GM19324 (cell line): ENCODE measurements around the gene ARHGDIA.

ENCODE experiments used
- ATAC-seq: cut with Tn5 transposase; IDR thresholded peaks from one replicate; pipeline ENCODE4 v1.9.1; 2021; ENCODE audit warnings: mild to moderate bottlenecking, moderate library complexity; ENCODE audit not compliant: unreplicated experiment, low FRiP score

The ARHGDIA gene

GRCh38 chr17:81870981-81871386 is at the start of gene ARHGDIA:
Gene ARHGDIA, minus strand, starts transcription at chr17:81871337. Its CDS starts 1,407 bp downstream, at chr17:81869930.
- ATAC-seq = peak; percentile 28

- ATAC-seq = no peak
Observed at GRCh38 chr17:81918832-81919545, 47.9 kb upstream of the ARHGDIA start.

- peak; percentile 13 for ATAC-seq
Observed at GRCh38 chr17:81918333-81918669, 47.2 kb upstream of the ARHGDIA start.

- ATAC-seq = peak; percentile 66
Observed at GRCh38 chr17:81917565-81918332, 46.6 kb upstream of the ARHGDIA start, which contains the start of gene SIRT7. Gene SIRT7, minus strand, starts transcription at chr17:81918176. Its CDS starts 45 bp downstream, at chr17:81918131.

GRCh38 chr17:81916234-81917001 is 45.3 kb upstream of the ARHGDIA start:
- ATAC-seq = no peak

GRCh38 chr17:81915331-81915730 is 44.2 kb upstream of the ARHGDIA start:
- no peak for ATAC-seq

GRCh38 chr17:81914103-81914850 is 43.1 kb upstream of the ARHGDIA start:
- ATAC-seq = no peak

- no peak for ATAC-seq
Observed at GRCh38 chr17:81913394-81914102, 42.4 kb upstream of the ARHGDIA start.

GRCh38 chr17:81912441-81913309 is 41.5 kb upstream of the ARHGDIA start:
- no peak for ATAC-seq

- ATAC-seq = no peak
Observed at GRCh38 chr17:81911969-81912368, 40.8 kb upstream of the ARHGDIA start.

GRCh38 chr17:81911277-81911961 is 40.3 kb upstream of the ARHGDIA start, which contains the start of gene PCYT2:
Gene PCYT2, minus strand, starts transcription at chr17:81911399. Its CDS starts 44 bp downstream, at chr17:81911355.
- ATAC-seq = peak; percentile 70

GRCh38 chr17:81910840-81911276 is 39.7 kb upstream of the ARHGDIA start:
- peak; percentile 5 for ATAC-seq

- no peak for ATAC-seq
Observed at GRCh38 chr17:81909966-81910839, 39.1 kb upstream of the ARHGDIA start.

- no peak for ATAC-seq
Observed at GRCh38 chr17:81909231-81909630, 38.1 kb upstream of the ARHGDIA start.

- ATAC-seq = no peak
Observed at GRCh38 chr17:81908793-81909192, 37.7 kb upstream of the ARHGDIA start.

- ATAC-seq = no peak
Observed at GRCh38 chr17:81907219-81908145, 36.3 kb upstream of the ARHGDIA start.
